OCI-M2 (cell line): ENCODE data around the gene ATXN1.
"Not testable (repeated sequence)": the region's sequence is repeated elsewhere in the genome, so short reads cannot be mapped to it uniquely, and the experiment has no call there.

Source experiments
- DNase-seq: peaks from one replicate; lab custom pipeline; 2025; ENCODE audit not compliant: unreplicated experiment; lab: John Stamatoyannopoulos, UW

Gene ATXN1

GRCh38 chr6:16545382-16545781 lies 215.9 kb downstream of the ATXN1 start:
- DNase-seq, result no peak

- DNase-seq, result no peak
These were observed 216.7 kb downstream of the ATXN1 start for GRCh38 chr6:16544521-16544920.

- DNase-seq, result no peak
These were observed 217.3 kb downstream of the ATXN1 start for GRCh38 chr6:16544006-16544405.

- no peak for DNase-seq
These were observed 217.7 kb downstream of the ATXN1 start for GRCh38 chr6:16543521-16543920.

- DNase-seq, result no peak
These were observed 219.2 kb downstream of the ATXN1 start for GRCh38 chr6:16542070-16542469.

GRCh38 chr6:16540804-16541752 lies 220.2 kb downstream of the ATXN1 start:
- DNase-seq, result no peak

- not testable (repeated sequence) for DNase-seq
These were observed 220.9 kb downstream of the ATXN1 start for GRCh38 chr6:16540383-16540782.

GRCh38 chr6:16539086-16539931 lies 222.0 kb downstream of the ATXN1 start:
- no peak for DNase-seq

- no peak for DNase-seq
These were observed 225.7 kb downstream of the ATXN1 start for GRCh38 chr6:16535564-16535963.

- DNase-seq, result no peak
These were observed 227.5 kb downstream of the ATXN1 start for GRCh38 chr6:16533721-16534136.

- DNase-seq, result no peak
These were observed 228.1 kb downstream of the ATXN1 start for GRCh38 chr6:16533210-16533609.

GRCh38 chr6:16527691-16528090 lies 233.6 kb downstream of the ATXN1 start:
- DNase-seq, result no peak

- no peak for DNase-seq
These were observed 236.9 kb downstream of the ATXN1 start for GRCh38 chr6:16524380-16524707.

GRCh38 chr6:16523606-16524379 lies 237.5 kb downstream of the ATXN1 start:
- DNase-seq, result no peak

GRCh38 chr6:16522937-16523336 lies 238.3 kb downstream of the ATXN1 start:
- DNase-seq, result no peak

GRCh38 chr6:16521528-16521927 lies 239.7 kb downstream of the ATXN1 start:
- DNase-seq, result no peak

- no peak for DNase-seq
These were observed 241.7 kb downstream of the ATXN1 start for GRCh38 chr6:16519265-16520242.

- DNase-seq, result no peak
These were observed 243.0 kb downstream of the ATXN1 start for GRCh38 chr6:16518265-16518664.

GRCh38 chr6:16514249-16514648 lies 247.0 kb downstream of the ATXN1 start:
- no peak for DNase-seq
